Stimulated activated CD8-positive, alpha-beta memory T cell treated with anti-CD3 and anti-CD28 coated beads, Interleukin-7, amount 100 ng/mL, for 4 hours (primary cell): Measurements from ENCODE around the gene RBM38.
"Not testable (repeated sequence)": the region's sequence is repeated elsewhere in the genome, so short reads cannot be mapped to it uniquely, and the experiment has no call there.

Source experiments
- DNase-seq, 2 donors: peaks; one replicate each; pipeline ENCODE4 v3.0.0-alpha.2; 2020; ENCODE audit warnings: low read depth in 2 of 2

RBM38 gene

GRCh38 chr20:57390604-57391438 is at the start of gene RBM38:
RBM38 (plus strand) TSS chr20:57391396; CDS start chr20:57391582, 186 bp downstream.
- DNase-seq = peak; percentile 50 to 74

GRCh38 chr20:57341663-57342062 is 49.5 kb upstream of the RBM38 start:
- no peak for DNase-seq

- DNase-seq = no peak
These were observed 48.4 kb upstream of the RBM38 start for GRCh38 chr20:57342829-57343228.

GRCh38 chr20:57346477-57346876 is 44.7 kb upstream of the RBM38 start:
- DNase-seq = peak; percentile 42 to 46

- no peak for DNase-seq
These were observed 43.8 kb upstream of the RBM38 start for GRCh38 chr20:57347393-57347792.

- not testable (repeated sequence) for DNase-seq
These were observed 42.8 kb upstream of the RBM38 start for GRCh38 chr20:57348200-57348921.

GRCh38 chr20:57348922-57349574 is 42.1 kb upstream of the RBM38 start:
- DNase-seq = not testable (repeated sequence)

- DNase-seq = no peak
These were observed 41.0 kb upstream of the RBM38 start for GRCh38 chr20:57350081-57350710.

- DNase-seq = not testable (repeated sequence)
These were observed 40.5 kb upstream of the RBM38 start for GRCh38 chr20:57350726-57351041.

GRCh38 chr20:57351042-57351783 is 40.0 kb upstream of the RBM38 start, which contains the start of gene RAE1:
RAE1 (plus strand) TSS chr20:57351255; CDS start chr20:57354039, 2,784 bp downstream.
- peak; percentile 84 to 86 for DNase-seq

- no peak for DNase-seq
These were observed 38.9 kb upstream of the RBM38 start for GRCh38 chr20:57352305-57352704.

GRCh38 chr20:57353351-57353750 is 37.8 kb upstream of the RBM38 start:
- no peak for DNase-seq

GRCh38 chr20:57361517-57361916 is 29.7 kb upstream of the RBM38 start:
- DNase-seq = no peak

GRCh38 chr20:57364451-57364850 is 26.7 kb upstream of the RBM38 start:
- no peak for DNase-seq

- DNase-seq = no peak
These were observed 21.6 kb upstream of the RBM38 start for GRCh38 chr20:57369596-57369995.

GRCh38 chr20:57370316-57370715 is 20.9 kb upstream of the RBM38 start:
- no peak for DNase-seq

GRCh38 chr20:57371363-57371762 is 19.8 kb upstream of the RBM38 start:
- DNase-seq = no peak

- DNase-seq = no peak
These were observed 19.0 kb upstream of the RBM38 start for GRCh38 chr20:57372157-57372556.

- no peak for DNase-seq
These were observed 18.4 kb upstream of the RBM38 start for GRCh38 chr20:57372581-57373350.

- no peak for DNase-seq
These were observed 16.8 kb upstream of the RBM38 start for GRCh38 chr20:57374343-57374930.
